OCI-LY7 (cell line): ENCODE measurements around the gene LRRC10. TPM values are rescaled to one million over a fixed set of nuclear protein-coding genes. Genes with fewer than 3 reads are reported as not detected.

Experiments
- BruUV-seq: library from RNA; stranded (reverse); fragments of 400-500 nt; replicated peaks from 2 replicates; lab custom pipeline; 2021; lab: Mats Ljungman, UMichigan
- CTCF ChIA-PET: fragments of 300-600 bp; sonication (Branson Sonifier 250); formaldehyde crosslinking; loops from one replicate; lab custom pipeline; 2022; ENCODE audit warnings: antibody characterized with exemption; ENCODE audit not compliant: unreplicated experiment; lab: Charles Lee
- POLR2A ChIA-PET: fragments of 300-600 bp; sonication (Branson Sonifier 250); formaldehyde crosslinking; loops from one replicate; lab custom pipeline; 2022; ENCODE audit warnings: antibody characterized with exemption; lab: Charles Lee
- DNase-seq: peaks from one replicate; pipeline ENCODE4 v3.0.0-alpha.2; 2015; ENCODE audit warnings: low spot score
- H2AFZ ChIP-seq: fragments of 200-600 bp; sonication (generic), shearing (Covaris generic); 2 replicates; pipeline ENCODE4 v1.6.1; 2014; ENCODE audit warnings: mild to moderate bottlenecking, antibody characterized with exemption, low read length, moderate library complexity
- H3K27ac ChIP-seq: fragments of 200-600 bp; sonication (generic); 2 replicates; pipeline ENCODE4 v1.5.1; 2014; ENCODE audit warnings: mixed run types, low read depth, mild to moderate bottlenecking, moderate library complexity, low read length, inconsistent platforms; ENCODE audit not compliant: poor library complexity, severe bottlenecking
- H3K36me3 ChIP-seq: fragments of 200-600 bp; sonication (generic); 2 replicates; pipeline ENCODE4 v1.6.1; 2014; ENCODE audit warnings: mild to moderate bottlenecking, antibody characterized with exemption, low read length, moderate library complexity, mixed read lengths; ENCODE audit not compliant: insufficient read depth
- H3K4me1 ChIP-seq: fragments of 200-600 bp; sonication (generic); 2 replicates; pipeline ENCODE4 v1.5.1; 2014; ENCODE audit warnings: mild to moderate bottlenecking, low read length; ENCODE audit not compliant: insufficient read depth, poor library complexity, severe bottlenecking
- H3K4me2 ChIP-seq: fragments of 200-600 bp; sonication (generic); 2 replicates; pipeline ENCODE4 v1.6.1; 2014; ENCODE audit warnings: mild to moderate bottlenecking, low read length
- H3K4me3 ChIP-seq: fragments of 200-600 bp; sonication (generic); 2 replicates; pipeline ENCODE4 v1.5.1; 2014; ENCODE audit warnings: mild to moderate bottlenecking, low read depth, low read length; ENCODE audit not compliant: poor library complexity, severe bottlenecking
- H3K79me2 ChIP-seq: fragments of 200-600 bp; sonication (generic); 2 replicates; pipeline ENCODE4 v1.6.1; 2016; ENCODE audit warnings: low read depth, mild to moderate bottlenecking, low read length, moderate library complexity, mixed read lengths; ENCODE audit not compliant: insufficient read depth
- H3K9me2 ChIP-seq: fragments of 200-600 bp; sonication (generic); 2 replicates; pipeline ENCODE4 v1.6.1; 2016; ENCODE audit warnings: mild to moderate bottlenecking, low read length, mixed read lengths; ENCODE audit not compliant: insufficient read depth
- H3K9me3 ChIP-seq: fragments of 200-600 bp; sonication (generic); 2 replicates; pipeline ENCODE4 v1.6.1; 2014; ENCODE audit warnings: mild to moderate bottlenecking, mixed run types, low read length, mixed read lengths
- H4K20me1 ChIP-seq: fragments of 200-600 bp; sonication (generic); 2 replicates; pipeline ENCODE4 v1.6.1; 2014; ENCODE audit warnings: mild to moderate bottlenecking, antibody characterized with exemption, low read length, moderate library complexity, mixed read lengths; ENCODE audit not compliant: insufficient read depth
- CTCF ChIP-seq: fragments of 200-600 bp; sonication (generic); conservative IDR thresholded peaks from 2 replicates; pipeline ENCODE4 v1.5.1; 2014; ENCODE audit warnings: mild to moderate bottlenecking, antibody characterized with exemption, low read length, moderate library complexity, mixed read lengths
- EZH2phosphoT487 ChIP-seq: fragments of 200-600 bp; sonication (generic); IDR thresholded peaks from 2 replicates; pipeline ENCODE4 v1.6.1; 2018; ENCODE audit warnings: low read depth, borderline replicate concordance, mild to moderate bottlenecking, mixed run types, antibody characterized with exemption, low read length, moderate library complexity, mixed read lengths
- intact Hi-C: fragments of 100-400 bp; cut with micrococcal nuclease; formaldehyde crosslinking; loops from one replicate; pipeline ENCODE4 v1.10.0; 2022; ENCODE audit not compliant: unreplicated experiment
- total RNA-seq, 2 experiments: library from RNA; depleted of rRNA in 1 of 2; stranded (reverse); fragments of >200 nt in 1 of 2; shearing (Covaris generic) in 1 of 2; gene quantifications; 2 replicates each; pipeline ENCODE4 v1.2.3, GENCODE V29; 2014 to 2022

The LRRC10 gene
- total RNA-seq, 2 experiments from 2014 or later, result not detected

GRCh38 chr12:69570545-69571399, 39.9 kb downstream of the LRRC10 start:
- Histone ChIP-seq H3K36me3 (peaks cover 53% of the 10 kb centered on the region), H3K9me3 (no peaks in the 10 kb centered on the region), H2AFZ (no peak overlapping the region), H3K9me2 (no peaks in the 10 kb centered on the region), H3K4me1 (no peaks in the 10 kb centered on the region), H3K4me2 (no peak overlapping the region), H3K79me2 (no peaks in the 10 kb centered on the region), H3K4me3 (no peak overlapping the region), H3K27ac (no peak overlapping the region), H4K20me1 (no peaks in the 10 kb centered on the region)
- BruUV-seq, result no TSS peak
- peak; percentile 75 for DNase-seq
- intact Hi-C loops, result loop anchor here (1.0 to 10.0 kb wide), 5 partner anchors 99 to 416 kb away; no protein-coding TSS in a partner anchor
- ChIA-PET CTCF (interaction anchor here (1.0 kb wide), 1 partner anchor 280 kb away, joined by 3 read pairs; no protein-coding TSS in a partner anchor), POLR2A (interaction anchor here (0.5 to 1.5 kb wide), 7 partner anchors 9 to 741 kb away, joined by 3 to 12 read pairs (median 3); no protein-coding TSS in a partner anchor)
- TF ChIP-seq EZH2phosphoT487 (no peak), CTCF (peak; percentile 96)

- Histone ChIP-seq H3K9me2 (no peaks in the 10 kb centered on the region), H3K79me2 (no peaks in the 10 kb centered on the region), H3K4me2 (no peak overlapping the region), H3K9me3 (no peaks in the 10 kb centered on the region), H2AFZ (no peak overlapping the region), H3K27ac (no peak overlapping the region), H3K36me3 (peaks cover 48% of the 10 kb centered on the region), H3K4me1 (no peaks in the 10 kb centered on the region), H3K4me3 (no peak overlapping the region), H4K20me1 (no peaks in the 10 kb centered on the region)
- intact Hi-C loops, result loop anchor here (1.0 to 10.0 kb wide), 5 partner anchors 99 to 415 kb away; no protein-coding TSS in a partner anchor
- TF ChIP-seq EZH2phosphoT487 (no peak), CTCF (no peak)
- DNase-seq, result no peak
- CTCF ChIA-PET, result no interaction called here
- no TSS peak for BruUV-seq
- POLR2A ChIA-PET, result interaction anchor here (0.6 to 1.5 kb wide), 5 partner anchors 10 to 742 kb away, joined by 3 to 12 read pairs (median 3); no protein-coding TSS in a partner anchor
Measured at GRCh38 chr12:69570000-69570516, 40.6 kb downstream of the LRRC10 start.
